Muscle of arm (tissue), 12 donors: Measurements from ENCODE around the gene DNAH12. TPM values are rescaled to one million over a fixed set of nuclear protein-coding genes. Genes with fewer than 3 reads are reported as not detected.

Experiments used
- polyA plus RNA-seq, 12 donors: library from polyadenylated mRNA; unstranded; fragments of 120-200 nt; gene quantifications; one replicate each; pipeline ENCODE4 v1.2.1, GENCODE V29; 2013; ENCODE audit not compliant: insufficient read length in 12 of 12

Gene DNAH12
- polyA plus RNA-seq, 12 donors, result 0.22 to 0.93 (median 0.54) TPM; not detected in 2

Other genes starting within 250 kb of the DNAH12 start
- gene PDE12, start 11.9 kb upstream of the DNAH12 start, polyA plus RNA-seq, result 1 to 10 TPM in 11 of 12 donors, not detected in 1; 4.6 to 9.3 (median 8.1) TPM
- gene ARF4, start 53.0 kb upstream of the DNAH12 start, polyA plus RNA-seq, result 100 to 1,000 TPM in 11 of 12 donors, not detected in 1; 143 to 288 (median 195) TPM
- 10 to 100 TPM in 11 of 12 donors, not detected in 1; 11.1 to 34.5 (median 18.0) TPM for gene DENND6A, start 148.7 kb upstream of the DNAH12 start, polyA plus RNA-seq
- gene SLMAP, start 212.0 kb upstream of the DNAH12 start, polyA plus RNA-seq, result 100 to 1,000 TPM in 1 of 12 donors, 10 to 100 TPM in 10, not detected in 1; 48.9 to 102 (median 70.8) TPM